CD4-positive, alpha-beta T cell treated with Interleukin-21 for 1 hour (primary cell): Measurements from ENCODE around the gene BIRC6.
"Not testable (repeated sequence)": the region's sequence is repeated elsewhere in the genome, so short reads cannot be mapped to it uniquely, and the experiment has no call there.

Source experiments
- DNase-seq: peaks from one replicate; pipeline ENCODE4 v3.0.0-alpha.2; 2020

The BIRC6 gene, protein sequence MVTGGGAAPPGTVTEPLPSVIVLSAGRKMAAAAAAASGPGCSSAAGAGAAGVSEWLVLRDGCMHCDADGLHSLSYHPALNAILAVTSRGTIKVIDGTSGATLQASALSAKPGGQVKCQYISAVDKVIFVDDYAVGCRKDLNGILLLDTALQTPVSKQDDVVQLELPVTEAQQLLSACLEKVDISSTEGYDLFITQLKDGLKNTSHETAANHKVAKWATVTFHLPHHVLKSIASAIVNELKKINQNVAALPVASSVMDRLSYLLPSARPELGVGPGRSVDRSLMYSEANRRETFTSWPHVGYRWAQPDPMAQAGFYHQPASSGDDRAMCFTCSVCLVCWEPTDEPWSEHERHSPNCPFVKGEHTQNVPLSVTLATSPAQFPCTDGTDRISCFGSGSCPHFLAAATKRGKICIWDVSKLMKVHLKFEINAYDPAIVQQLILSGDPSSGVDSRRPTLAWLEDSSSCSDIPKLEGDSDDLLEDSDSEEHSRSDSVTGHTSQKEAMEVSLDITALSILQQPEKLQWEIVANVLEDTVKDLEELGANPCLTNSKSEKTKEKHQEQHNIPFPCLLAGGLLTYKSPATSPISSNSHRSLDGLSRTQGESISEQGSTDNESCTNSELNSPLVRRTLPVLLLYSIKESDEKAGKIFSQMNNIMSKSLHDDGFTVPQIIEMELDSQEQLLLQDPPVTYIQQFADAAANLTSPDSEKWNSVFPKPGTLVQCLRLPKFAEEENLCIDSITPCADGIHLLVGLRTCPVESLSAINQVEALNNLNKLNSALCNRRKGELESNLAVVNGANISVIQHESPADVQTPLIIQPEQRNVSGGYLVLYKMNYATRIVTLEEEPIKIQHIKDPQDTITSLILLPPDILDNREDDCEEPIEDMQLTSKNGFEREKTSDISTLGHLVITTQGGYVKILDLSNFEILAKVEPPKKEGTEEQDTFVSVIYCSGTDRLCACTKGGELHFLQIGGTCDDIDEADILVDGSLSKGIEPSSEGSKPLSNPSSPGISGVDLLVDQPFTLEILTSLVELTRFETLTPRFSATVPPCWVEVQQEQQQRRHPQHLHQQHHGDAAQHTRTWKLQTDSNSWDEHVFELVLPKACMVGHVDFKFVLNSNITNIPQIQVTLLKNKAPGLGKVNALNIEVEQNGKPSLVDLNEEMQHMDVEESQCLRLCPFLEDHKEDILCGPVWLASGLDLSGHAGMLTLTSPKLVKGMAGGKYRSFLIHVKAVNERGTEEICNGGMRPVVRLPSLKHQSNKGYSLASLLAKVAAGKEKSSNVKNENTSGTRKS (N-terminal part only)

DNA sequence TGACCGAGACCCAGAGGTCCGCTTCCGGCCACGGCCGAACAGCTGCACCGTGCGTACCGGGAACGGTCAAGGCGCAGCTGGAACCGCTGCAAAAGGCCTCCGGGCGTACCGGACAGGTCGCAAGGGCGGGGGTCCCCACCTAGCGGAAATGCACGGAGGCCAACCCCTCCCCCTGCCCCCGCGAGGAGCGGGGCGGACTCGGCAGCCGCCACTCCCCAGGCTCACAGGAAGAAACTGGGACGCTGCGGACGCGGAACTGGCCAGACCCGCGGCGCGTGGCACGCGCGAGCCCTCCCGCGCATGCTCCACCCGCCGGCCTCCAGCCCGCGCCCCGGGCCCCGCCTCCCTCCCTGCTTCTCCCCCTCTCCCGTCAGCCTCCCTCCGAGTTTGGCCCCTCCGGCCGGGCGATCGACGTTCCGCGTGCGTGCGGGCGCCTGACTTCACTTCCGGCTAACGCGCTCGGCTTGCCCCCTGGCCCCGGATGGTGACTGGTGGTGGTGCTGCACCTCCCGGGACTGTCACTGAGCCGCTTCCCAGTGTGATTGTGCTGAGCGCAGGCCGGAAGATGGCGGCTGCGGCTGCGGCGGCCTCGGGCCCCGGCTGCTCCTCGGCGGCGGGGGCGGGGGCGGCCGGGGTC, at the start of gene BIRC6:
Gene BIRC6 (plus strand): TSS at position 343 of the 637 bp plus-strand sequence. CDS start 139 bp downstream, at position 482.
- peak; percentile 93 for DNase-seq

- no peak for DNase-seq
These were observed 46.2 kb upstream of the BIRC6 start for GRCh38 chr2:32310577-32310976.

DNA sequence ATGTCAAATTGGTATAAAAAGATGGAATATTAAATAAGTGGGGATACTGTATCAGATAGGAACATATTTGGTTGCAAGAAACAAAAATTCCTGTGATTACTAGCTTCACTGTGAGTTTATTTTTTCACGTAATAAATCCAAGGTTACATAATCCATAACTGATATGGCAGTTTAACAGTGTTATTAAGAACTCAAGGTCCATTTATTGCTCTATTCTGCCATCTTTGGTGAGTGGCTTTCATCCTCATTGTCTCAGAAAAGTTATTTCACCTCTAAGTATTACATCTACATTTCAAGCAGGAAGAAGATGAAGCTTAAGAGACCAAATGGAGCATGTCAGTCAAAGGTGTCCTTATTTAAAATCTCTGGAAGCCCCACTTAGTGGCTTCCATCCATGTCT, 41.9 kb upstream of the BIRC6 start:
- DNase-seq, result no peak

DNA sequence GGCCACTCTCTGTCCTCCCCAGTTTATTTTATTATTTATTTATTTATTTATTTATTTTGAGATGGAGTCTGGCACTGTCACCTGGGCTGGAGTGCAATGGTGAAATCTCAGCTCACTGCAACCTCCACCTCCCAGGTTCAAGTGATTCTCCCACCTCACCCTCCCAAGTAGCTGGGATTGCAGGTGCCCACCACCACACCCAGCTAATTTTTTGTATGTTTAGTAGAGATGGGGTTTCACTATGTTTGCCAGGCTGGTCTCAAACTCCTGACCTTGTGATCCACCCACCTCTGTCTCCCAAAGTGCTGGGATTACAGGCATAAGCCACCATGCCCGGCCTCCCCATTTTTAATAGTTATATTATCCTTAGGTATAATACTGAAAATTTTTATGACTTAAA, 28.1 kb upstream of the BIRC6 start:
- DNase-seq, result not testable (repeated sequence)

GRCh38 chr2:32329180-32329980, 27.4 kb upstream of the BIRC6 start:
- not testable (repeated sequence) for DNase-seq

- no peak for DNase-seq
These were observed 26.7 kb upstream of the BIRC6 start for GRCh38 chr2:32330136-32330535.

- no peak for DNase-seq
These were observed 14.0 kb upstream of the BIRC6 start for GRCh38 chr2:32342801-32343200.

DNA sequence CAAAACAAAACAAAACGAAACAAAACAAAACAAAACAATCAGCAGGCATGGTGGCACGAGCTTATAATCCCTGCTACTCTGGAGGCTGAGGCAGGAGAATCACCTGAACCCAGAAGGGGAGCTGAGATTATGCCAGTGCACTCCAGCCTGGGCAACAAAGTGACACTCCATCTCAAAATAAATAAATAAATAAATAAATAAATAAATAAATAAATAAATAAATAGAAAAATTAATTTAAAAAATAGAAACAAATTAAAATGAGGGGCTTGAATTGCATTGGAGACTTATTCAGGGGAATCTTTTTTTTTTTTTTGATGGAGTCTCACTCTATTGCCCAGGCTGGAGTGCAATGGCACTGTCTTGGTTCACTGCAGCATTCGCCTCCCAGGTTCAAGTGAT, 6.0 kb upstream of the BIRC6 start:
- not testable (repeated sequence) for DNase-seq

GRCh38 chr2:32355976-32356680, 695 bp upstream of the BIRC6 start:
- no peak for DNase-seq

- DNase-seq, result peak; percentile 32
These were observed 691 bp downstream of the BIRC6 start for GRCh38 chr2:32357318-32358110.

GRCh38 chr2:32358111-32358482, 1.3 kb downstream of the BIRC6 start:
- DNase-seq, result peak; percentile 13

- no peak for DNase-seq
These were observed 3.6 kb downstream of the BIRC6 start for GRCh38 chr2:32360416-32360815.

DNA sequence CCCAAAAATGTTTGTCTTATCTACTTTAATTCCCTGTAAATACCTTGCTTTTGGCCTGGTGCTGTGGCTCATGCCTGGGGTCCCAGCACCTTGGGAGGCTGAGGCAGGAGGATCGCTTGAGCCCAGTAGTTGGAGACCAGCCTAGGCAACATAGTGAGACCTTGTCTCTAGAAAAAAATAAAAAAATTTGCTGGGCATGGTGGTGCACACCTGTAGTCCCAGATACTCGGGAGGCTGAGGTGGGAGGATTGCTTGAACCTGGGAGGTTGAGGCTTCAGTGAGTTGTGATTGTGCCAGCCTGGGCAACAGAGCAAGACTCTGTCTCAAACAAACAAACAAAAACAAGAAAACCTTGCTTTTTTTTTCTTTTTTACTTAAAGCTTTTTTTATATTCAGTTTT, 6.2 kb downstream of the BIRC6 start:
- DNase-seq, result not testable (repeated sequence)

- no peak for DNase-seq
These were observed 6.8 kb downstream of the BIRC6 start for GRCh38 chr2:32363597-32363996.

- DNase-seq, result not testable (repeated sequence)
These were observed 7.5 kb downstream of the BIRC6 start for GRCh38 chr2:32364290-32364689.

GRCh38 chr2:32365679-32366078, 8.9 kb downstream of the BIRC6 start:
- DNase-seq, result not testable (repeated sequence)

GRCh38 chr2:32366595-32366994, 9.8 kb downstream of the BIRC6 start:
- no peak for DNase-seq

DNA sequence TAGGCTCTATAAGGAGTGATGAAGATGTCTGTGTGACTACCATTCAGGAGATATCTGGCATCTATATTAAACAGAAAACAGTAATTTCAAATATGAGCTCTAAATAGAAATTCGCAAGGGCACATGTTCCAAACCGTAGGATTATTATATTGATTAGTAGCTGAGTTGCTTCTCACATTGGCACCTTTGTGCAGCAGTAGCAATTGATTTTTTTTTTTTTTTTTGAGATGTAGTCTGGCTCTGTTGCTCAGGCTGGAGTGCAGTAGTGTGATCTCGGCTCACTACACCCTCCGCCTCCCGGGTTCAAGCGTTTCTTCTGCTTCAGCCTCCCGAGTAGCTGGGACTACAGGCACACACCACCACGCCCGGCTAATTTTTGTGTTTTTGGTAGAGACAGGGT, 12.4 kb downstream of the BIRC6 start:
- DNase-seq, result no peak

DNA sequence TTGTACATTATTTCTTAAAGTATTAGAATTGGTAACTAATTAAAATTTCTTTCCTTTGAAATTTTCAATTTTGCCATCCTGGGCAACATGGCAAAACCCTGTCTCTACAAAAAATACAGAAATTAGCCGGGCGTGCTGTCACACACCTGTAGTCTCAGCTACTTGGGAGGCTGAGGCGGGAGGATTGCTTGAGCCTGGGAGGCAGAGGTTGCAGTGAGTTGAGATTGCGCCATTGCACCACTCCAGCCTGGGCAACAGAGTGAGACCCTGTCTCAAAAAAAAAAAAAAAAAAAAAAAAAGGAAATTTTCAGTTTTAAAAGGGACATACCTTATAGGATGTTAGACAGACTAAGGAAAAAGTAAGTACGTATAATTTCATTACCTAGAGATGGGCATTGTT, 14.1 kb downstream of the BIRC6 start:
- not testable (repeated sequence) for DNase-seq
